ENCODE data around the gene SEZ6L2.
A peak's percentile ranks its signal among the peaks of the same experiment; 100 is the strongest.
"Not testable (repeated sequence)": the region's sequence is repeated elsewhere in the genome, so short reads cannot be mapped to it uniquely, and the experiment has no call there.

SEZ6L2 gene

GRCh38 chr16:29881050-29881449 lies 18.3 kb downstream of the SEZ6L2 start:
- DNase-seq: no peak

GRCh38 chr16:29878172-29878571 lies 21.2 kb downstream of the SEZ6L2 start:
- no peak for DNase-seq

- DNase-seq: no peak
These were observed 21.9 kb downstream of the SEZ6L2 start for GRCh38 chr16:29877266-29877961.

GRCh38 chr16:29876594-29877249 lies 22.6 kb downstream of the SEZ6L2 start:
- no peak for DNase-seq

GRCh38 chr16:29876217-29876593 lies 23.1 kb downstream of the SEZ6L2 start:
- no peak for DNase-seq

GRCh38 chr16:29875206-29875605 lies 24.1 kb downstream of the SEZ6L2 start:
- no peak for DNase-seq

GRCh38 chr16:29873319-29873718 lies 26.0 kb downstream of the SEZ6L2 start:
- no peak for DNase-seq

GRCh38 chr16:29871822-29872546 lies 27.4 kb downstream of the SEZ6L2 start:
- no peak for DNase-seq

GRCh38 chr16:29869067-29869466 lies 30.3 kb downstream of the SEZ6L2 start:
- DNase-seq: not testable (repeated sequence)

GRCh38 chr16:29868396-29869009 lies 30.8 kb downstream of the SEZ6L2 start:
- no peak for DNase-seq

GRCh38 chr16:29864205-29864604 lies 35.1 kb downstream of the SEZ6L2 start:
- DNase-seq: no peak

- DNase-seq: no peak
These were observed 35.7 kb downstream of the SEZ6L2 start for GRCh38 chr16:29863669-29863984.

- DNase-seq: peak; percentile 91
These were observed 36.3 kb downstream of the SEZ6L2 start, which contains the start of gene CDIPT for GRCh38 chr16:29862884-29863668. CDIPT (minus strand) TSS chr16:29863226; CDS start chr16:29862857, 369 bp downstream.

- DNase-seq: peak; percentile 8
These were observed 36.9 kb downstream of the SEZ6L2 start for GRCh38 chr16:29862383-29862883.

- no peak for DNase-seq
These were observed 39.1 kb downstream of the SEZ6L2 start for GRCh38 chr16:29860218-29860617.

- DNase-seq: no peak
These were observed 40.4 kb downstream of the SEZ6L2 start for GRCh38 chr16:29858974-29859373.

GRCh38 chr16:29858149-29858849 lies 41.1 kb downstream of the SEZ6L2 start:
- no peak for DNase-seq

GRCh38 chr16:29857133-29857760 lies 42.1 kb downstream of the SEZ6L2 start:
- no peak for DNase-seq

GRCh38 chr16:29854520-29855100 lies 44.7 kb downstream of the SEZ6L2 start:
- DNase-seq: no peak

- DNase-seq: no peak
These were observed 46.7 kb downstream of the SEZ6L2 start for GRCh38 chr16:29852654-29853053.

- DNase-seq: no peak
These were observed 48.4 kb downstream of the SEZ6L2 start for GRCh38 chr16:29850998-29851397.

All from NCI-H1105 treated with DMSO at 0.1 percent for 48 hours (cell line).